OCI-LY3 (cell line): ENCODE data around the gene R3HDM2.

Source experiments
- H2AFZ ChIP-seq: fragments of 200-600, 300-600 bp; shearing (Covaris generic); 2 replicates; pipeline ENCODE4 v1.6.0; 2014; ENCODE audit warnings: antibody characterized with exemption, low read depth, low read length
- H3K27ac ChIP-seq: fragments of 200-600, 300-600 bp; sonication (generic); 2 replicates; pipeline ENCODE4 v1.5.1; 2014; ENCODE audit warnings: mild to moderate bottlenecking, low read length, moderate library complexity, mixed read lengths
- H3K27me3 ChIP-seq: fragments of 200-600, 300-600 bp; sonication (generic); 2 replicates; pipeline ENCODE4 v1.6.1; 2014; ENCODE audit warnings: low read depth, low read length, mixed read lengths
- H3K36me3 ChIP-seq: fragments of 200-600, 300-600 bp; sonication (generic); replicated peaks from 2 replicates; pipeline ENCODE3; 2014; ENCODE audit warnings: low read depth, low read length, mixed read lengths
- H3K4me1 ChIP-seq: fragments of 300-600, 200-600 bp; sonication (generic); 2 replicates; pipeline ENCODE4 v1.6.1; 2014; ENCODE audit warnings: low read length, mixed read lengths
- H3K4me2 ChIP-seq: fragments of 200-600, 300-600 bp; sonication (generic); 2 replicates; pipeline ENCODE4 v1.6.1; 2014; ENCODE audit warnings: low read length, mixed read lengths
- H3K4me3 ChIP-seq: fragments of 300-600, 200-600 bp; sonication (generic); 2 replicates; pipeline ENCODE4 v1.5.1; 2014; ENCODE audit warnings: antibody characterized with exemption, mild to moderate bottlenecking, low read length, moderate library complexity
- H3K79me2 ChIP-seq: fragments of 300-600, 200-600 bp; shearing (Covaris generic); 2 replicates; pipeline ENCODE4 v1.6.1; 2014; ENCODE audit warnings: mild to moderate bottlenecking, low read length, mixed read lengths
- H3K9ac ChIP-seq: fragments of 300-600, 200-600 bp; shearing (Covaris generic); 2 replicates; pipeline ENCODE4 v1.6.0; 2014; ENCODE audit warnings: mild to moderate bottlenecking, low read length, moderate library complexity
- H3K9me3 ChIP-seq: fragments of 200-600, 300-600 bp; shearing (Covaris generic); 2 replicates; pipeline ENCODE4 v1.6.1; 2014; ENCODE audit warnings: low read length, mixed read lengths; ENCODE audit not compliant: insufficient read depth
- H4K20me1 ChIP-seq: fragments of 200-600, 300-600 bp; sonication (generic); 2 replicates; pipeline ENCODE4 v1.6.1; 2016; ENCODE audit warnings: low read length, mixed read lengths; ENCODE audit not compliant: insufficient read depth
- EZH2phosphoT487 ChIP-seq: fragments of 200-600 bp; shearing (Covaris generic); IDR thresholded peaks from 2 replicates; pipeline ENCODE4 v1.6.1; 2018; ENCODE audit warnings: antibody characterized with exemption, mixed run types, low read depth
- TF ChIP-seq, protein P1 (sequence below): fragments of 200-600, 300-600 bp; sonication (generic); IDR thresholded peaks from 2 replicates; pipeline ENCODE4 v1.5.1; 2014; ENCODE audit warnings: antibody characterized with exemption, low read length, low read depth

Gene R3HDM2

DNA sequence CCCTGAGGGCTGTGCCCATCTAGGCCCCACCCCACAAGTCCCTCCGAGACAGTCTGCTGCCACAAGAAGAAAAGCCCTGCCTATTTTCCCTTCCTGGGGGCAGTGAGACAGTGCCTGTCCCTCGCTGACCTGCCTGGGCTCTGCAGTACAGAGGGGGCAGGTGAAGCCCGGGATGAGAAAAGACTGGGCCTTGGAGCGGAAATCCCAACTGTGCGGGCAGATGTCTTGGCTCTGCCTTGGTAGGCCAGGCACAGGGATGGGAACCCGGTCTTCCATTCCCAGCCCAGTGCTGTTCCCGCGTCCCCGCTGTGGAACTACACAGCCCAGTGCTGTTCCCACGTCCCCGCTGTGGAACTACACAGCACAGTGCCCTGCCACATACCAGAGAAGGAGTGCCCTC lies 227.1 kb downstream of the R3HDM2 start:
- no peak overlapping the region for H3K4me2 ChIP-seq
- TF ChIP-seq EZH2phosphoT487 = no peak
- TF ChIP-seq, protein P1, sequence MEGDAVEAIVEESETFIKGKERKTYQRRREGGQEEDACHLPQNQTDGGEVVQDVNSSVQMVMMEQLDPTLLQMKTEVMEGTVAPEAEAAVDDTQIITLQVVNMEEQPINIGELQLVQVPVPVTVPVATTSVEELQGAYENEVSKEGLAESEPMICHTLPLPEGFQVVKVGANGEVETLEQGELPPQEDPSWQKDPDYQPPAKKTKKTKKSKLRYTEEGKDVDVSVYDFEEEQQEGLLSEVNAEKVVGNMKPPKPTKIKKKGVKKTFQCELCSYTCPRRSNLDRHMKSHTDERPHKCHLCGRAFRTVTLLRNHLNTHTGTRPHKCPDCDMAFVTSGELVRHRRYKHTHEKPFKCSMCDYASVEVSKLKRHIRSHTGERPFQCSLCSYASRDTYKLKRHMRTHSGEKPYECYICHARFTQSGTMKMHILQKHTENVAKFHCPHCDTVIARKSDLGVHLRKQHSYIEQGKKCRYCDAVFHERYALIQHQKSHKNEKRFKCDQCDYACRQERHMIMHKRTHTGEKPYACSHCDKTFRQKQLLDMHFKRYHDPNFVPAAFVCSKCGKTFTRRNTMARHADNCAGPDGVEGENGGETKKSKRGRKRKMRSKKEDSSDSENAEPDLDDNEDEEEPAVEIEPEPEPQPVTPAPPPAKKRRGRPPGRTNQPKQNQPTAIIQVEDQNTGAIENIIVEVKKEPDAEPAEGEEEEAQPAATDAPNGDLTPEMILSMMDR = no peak
- H3K4me3 ChIP-seq = no peak overlapping the region
- H3K9ac ChIP-seq = no peak overlapping the region
- H3K9me3 ChIP-seq = no peaks in the 10 kb centered on the region
- H4K20me1 ChIP-seq = no peaks in the 10 kb centered on the region
- H3K79me2 ChIP-seq = no peaks in the 10 kb centered on the region
- no peak overlapping the region for H2AFZ ChIP-seq
- no peaks in the 10 kb centered on the region for H3K4me1 ChIP-seq
- no peak overlapping the region for H3K27ac ChIP-seq
- H3K36me3 ChIP-seq = no peaks in the 10 kb centered on the region
- no peaks in the 10 kb centered on the region for H3K27me3 ChIP-seq
